GM18511 (cell line): ENCODE results near the gene CAMSAP1.

Source experiments
- ATAC-seq: cut with Tn5 transposase; IDR thresholded peaks from one replicate; pipeline ENCODE4 v1.9.1; 2021; ENCODE audit warnings: mild to moderate bottlenecking, moderate library complexity; ENCODE audit not compliant: unreplicated experiment

Gene CAMSAP1

DNA sequence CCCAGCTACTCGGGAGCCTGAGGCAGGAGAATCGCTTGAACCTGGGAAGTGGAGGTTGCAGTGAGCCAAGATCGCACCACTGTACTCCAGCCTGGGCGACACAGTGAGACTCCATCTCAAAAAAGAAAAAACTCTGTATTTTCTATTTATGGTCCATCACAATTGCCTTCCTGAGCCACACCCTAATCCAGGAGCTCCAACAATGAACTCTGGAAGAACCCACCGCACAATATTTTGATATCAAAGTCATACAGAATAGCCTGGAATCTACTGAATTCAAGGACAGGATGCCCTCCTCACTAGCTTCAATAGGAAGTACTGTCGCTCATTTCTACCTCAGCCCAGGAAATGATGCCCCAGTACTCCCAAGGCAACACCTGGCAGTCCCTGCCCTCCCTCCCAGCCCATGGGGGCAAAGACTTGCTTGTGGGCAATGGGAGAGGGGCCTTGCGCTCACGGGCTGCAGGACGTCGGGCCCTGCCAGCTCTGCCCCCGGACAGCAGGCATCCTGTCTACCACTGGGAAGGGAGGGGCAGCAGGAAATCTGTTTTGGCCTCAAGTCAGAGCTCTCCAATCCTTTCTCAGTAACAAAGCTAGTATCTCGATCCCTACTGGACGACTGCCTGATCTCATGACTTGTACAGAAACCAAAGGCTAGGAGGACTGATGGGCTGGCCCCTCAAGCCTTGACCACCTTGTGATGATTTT is 34.1 kb upstream of the CAMSAP1 start:
- ATAC-seq, result no peak

GRCh38 chr9:135939351-135940265 is 32.3 kb upstream of the CAMSAP1 start:
- ATAC-seq, result no peak

- no peak for ATAC-seq
Measured at GRCh38 chr9:135937521-135938489, 30.5 kb upstream of the CAMSAP1 start.

- ATAC-seq, result no peak
Measured at GRCh38 chr9:135933114-135933513, 25.8 kb upstream of the CAMSAP1 start.

DNA sequence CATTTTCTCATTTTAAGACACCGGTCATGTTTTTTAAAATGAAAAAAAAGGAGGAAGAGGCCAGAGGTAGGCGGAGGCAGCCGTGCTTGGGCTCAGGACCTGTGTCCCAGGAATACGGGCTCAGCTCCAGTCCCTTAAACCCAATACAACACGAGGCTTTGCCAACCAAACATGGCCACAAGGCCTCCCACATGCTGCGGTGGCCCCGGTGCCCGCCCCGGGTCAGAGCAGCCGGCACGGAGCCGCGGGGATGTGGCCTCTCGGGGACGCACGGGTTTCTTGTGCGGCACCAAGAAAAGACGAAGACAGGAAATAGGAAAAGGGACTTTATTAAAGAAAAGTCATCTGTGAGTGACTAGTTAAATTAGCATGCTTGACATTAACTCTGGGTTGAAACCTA is 25.3 kb upstream of the CAMSAP1 start:
- ATAC-seq, result no peak

DNA sequence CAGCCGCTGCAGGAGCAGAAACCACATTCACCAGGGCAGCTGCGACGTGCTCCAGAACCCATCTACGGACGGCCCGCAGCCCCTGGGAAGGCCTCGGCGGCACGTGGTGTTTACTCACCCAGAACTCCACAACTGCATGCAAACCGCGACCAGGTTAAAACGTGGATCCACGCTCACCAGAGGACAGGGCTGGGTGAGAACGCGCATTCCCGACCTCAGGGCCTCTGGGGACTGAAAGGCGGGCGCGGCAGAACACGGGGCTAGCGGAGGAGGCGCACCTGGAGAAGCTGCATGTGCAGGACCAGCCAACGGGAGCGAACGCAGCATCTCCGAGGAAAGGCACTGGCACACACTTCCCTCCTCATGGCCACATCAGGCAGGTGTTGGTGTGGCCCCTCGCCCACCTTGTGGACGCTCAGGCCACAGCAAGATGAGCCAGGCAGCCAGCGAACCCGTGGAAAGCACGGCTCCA is 24.0 kb upstream of the CAMSAP1 start:
- no peak for ATAC-seq

DNA sequence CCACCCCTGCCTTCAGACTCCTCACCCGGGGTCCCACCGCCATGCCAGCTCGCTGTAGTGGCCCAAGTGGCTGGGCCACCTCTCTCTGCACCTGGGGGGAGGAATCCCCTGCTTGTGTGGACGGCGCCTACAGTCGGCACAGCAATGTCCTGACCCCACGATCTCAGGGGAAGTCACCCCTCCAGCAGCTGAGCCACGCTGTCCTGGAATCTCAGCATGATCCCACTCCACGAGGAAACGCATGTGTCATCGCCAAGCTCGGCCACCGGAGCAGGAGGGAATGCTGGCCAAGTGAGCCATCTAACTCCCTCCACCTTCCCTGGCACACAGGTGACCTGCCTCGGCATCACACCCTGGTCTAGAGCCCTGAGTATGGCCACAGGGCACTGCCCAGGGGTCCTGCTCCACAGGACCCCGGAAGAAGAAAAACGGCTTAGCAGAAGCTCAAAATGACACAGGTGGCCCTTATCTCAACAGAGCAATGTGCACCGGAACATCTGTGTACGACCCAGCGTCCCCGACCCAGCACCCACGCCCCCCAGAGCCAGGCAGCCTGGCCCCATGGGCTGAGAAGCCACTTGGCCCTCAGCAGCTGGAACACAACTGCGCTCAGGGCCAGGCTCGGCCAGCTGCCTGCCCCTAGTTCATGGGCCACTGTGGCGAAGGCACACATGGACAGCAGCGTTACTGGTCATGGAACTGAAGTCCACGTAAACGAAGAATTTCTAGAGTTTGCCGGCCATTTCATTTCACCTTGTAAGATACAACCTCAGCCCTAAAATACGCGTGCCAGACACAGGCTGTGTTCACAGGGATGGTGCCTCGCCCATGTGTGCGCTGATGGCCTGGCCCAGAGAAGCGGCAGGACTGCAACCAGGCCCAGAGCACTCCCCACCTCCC is 23.4 kb upstream of the CAMSAP1 start:
- no peak for ATAC-seq

- ATAC-seq, result no peak
Measured at GRCh38 chr9:135929656-135930445, 22.5 kb upstream of the CAMSAP1 start.

- no peak for ATAC-seq
Measured at GRCh38 chr9:135928731-135929655, 21.6 kb upstream of the CAMSAP1 start.

GRCh38 chr9:135928074-135928730 is 20.9 kb upstream of the CAMSAP1 start:
- ATAC-seq, result no peak

DNA sequence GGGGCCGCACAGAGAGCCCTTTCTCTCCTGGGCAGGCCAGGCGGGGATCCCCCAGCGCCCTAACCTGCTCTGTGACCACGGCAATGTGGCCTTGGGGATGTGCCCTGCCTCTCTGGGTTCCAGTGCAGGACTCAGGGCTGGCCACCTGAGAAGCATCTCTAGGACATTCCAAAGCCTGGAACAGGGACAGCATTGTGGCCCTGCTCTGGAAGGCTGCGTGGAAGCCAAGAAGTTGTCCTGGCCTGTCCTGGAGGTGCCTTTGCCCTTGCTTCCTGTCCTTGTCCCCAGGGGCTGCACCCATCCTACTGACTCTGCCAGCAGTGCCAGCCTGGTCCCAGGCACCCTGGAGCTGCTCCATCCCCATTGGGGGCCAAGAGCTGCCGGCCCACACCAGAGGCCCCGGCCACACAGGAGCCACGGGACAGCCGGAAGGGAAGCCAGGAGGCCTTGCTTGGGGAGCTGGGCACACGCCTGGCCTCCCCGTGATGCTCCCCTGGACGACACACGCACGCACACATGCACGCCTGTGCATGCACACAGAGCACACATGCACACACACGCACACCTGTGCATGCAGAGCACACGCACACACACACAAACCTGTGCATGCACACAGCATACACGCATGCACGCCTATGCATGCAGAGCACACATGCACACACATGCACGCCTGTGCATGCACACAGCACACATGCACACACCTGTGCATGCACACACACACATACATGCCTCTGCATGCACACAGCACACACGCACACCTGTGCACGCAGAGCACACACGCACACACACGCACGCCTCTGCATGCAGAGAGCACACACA is 20.1 kb upstream of the CAMSAP1 start:
- no peak for ATAC-seq

GRCh38 chr9:135926402-135927194 is 19.3 kb upstream of the CAMSAP1 start:
- ATAC-seq, result no peak

GRCh38 chr9:135925496-135926133 is 18.3 kb upstream of the CAMSAP1 start:
- no peak for ATAC-seq

DNA sequence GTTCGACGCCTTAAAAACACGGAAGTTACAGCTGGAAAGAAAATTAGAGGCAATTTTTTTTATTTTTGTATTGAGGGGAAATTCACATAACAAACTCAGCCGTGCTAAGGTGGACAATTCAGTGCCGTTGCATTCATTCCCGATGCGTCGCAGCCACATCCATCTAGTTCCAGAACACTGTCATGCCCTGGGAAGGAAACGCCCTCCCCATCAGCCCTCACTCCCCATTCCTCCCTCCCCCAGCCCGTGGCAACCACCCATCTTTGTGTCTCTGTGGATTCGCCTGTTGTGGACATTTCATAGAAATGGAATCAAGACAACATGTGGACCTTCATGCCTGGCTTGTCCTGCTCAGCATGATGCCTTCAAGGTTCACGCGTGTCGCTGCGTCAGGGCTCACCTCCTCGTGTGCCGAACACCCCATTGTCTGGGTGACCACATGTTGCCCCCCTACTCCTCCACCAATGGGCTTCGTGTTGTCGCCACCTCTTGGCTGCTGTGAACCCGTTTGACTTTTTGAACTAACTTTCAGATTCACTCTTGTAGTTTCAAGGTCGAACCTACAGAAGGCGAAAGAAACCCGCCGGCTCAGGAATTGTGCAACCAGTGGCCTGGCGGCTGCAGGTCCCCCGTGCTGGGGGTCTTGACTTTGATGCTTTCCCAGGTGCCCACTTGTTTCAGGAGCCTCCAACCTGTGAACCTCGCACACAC is 17.4 kb upstream of the CAMSAP1 start:
- no peak for ATAC-seq

DNA sequence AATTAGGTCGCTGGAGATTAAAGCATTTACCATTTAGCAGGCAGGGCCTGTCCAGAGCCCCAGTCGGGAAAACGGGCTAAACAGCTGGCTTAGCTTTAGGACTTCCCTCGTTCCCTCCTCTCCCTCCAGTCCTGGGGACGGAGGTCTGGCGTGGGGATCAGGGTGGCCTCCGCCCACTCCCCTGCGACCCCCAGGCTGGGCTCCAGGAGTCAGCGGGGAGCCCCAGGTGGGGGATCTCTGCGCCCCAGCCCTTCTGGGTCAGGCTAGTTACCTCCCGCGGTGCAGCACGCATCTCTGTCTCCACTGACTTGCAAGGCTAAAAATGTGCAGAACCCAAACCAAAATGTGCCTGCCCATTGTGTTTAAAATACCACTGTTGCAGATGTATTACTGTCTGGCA is 16.2 kb upstream of the CAMSAP1 start:
- no peak for ATAC-seq
